ENCODE data around the gene A4GALT.

- TF ChIP-seq, protein P1, sequence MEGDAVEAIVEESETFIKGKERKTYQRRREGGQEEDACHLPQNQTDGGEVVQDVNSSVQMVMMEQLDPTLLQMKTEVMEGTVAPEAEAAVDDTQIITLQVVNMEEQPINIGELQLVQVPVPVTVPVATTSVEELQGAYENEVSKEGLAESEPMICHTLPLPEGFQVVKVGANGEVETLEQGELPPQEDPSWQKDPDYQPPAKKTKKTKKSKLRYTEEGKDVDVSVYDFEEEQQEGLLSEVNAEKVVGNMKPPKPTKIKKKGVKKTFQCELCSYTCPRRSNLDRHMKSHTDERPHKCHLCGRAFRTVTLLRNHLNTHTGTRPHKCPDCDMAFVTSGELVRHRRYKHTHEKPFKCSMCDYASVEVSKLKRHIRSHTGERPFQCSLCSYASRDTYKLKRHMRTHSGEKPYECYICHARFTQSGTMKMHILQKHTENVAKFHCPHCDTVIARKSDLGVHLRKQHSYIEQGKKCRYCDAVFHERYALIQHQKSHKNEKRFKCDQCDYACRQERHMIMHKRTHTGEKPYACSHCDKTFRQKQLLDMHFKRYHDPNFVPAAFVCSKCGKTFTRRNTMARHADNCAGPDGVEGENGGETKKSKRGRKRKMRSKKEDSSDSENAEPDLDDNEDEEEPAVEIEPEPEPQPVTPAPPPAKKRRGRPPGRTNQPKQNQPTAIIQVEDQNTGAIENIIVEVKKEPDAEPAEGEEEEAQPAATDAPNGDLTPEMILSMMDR (IDR thresholded peaks at IDR 0.05): no peak
- no peak for TF ChIP-seq POLR2A (IDR thresholded peaks at IDR 0.05)
Observed at GRCh38 chr22:42768385-42769035, 47.8 kb upstream of the A4GALT start.
